Left cardiac atrium (tissue), 2 donors: ENCODE measurements around the gene TRIM33. TPM values are rescaled to one million over a fixed set of nuclear protein-coding genes. Genes with fewer than 3 reads are reported as not detected.

Source experiments
- total RNA-seq, 2 donors: library from RNA; stranded (reverse); fragmentation: NEBNext Ultra II Directional; extraction: Animal tissue kit (Norgen Biotek cat#: 25700); gene quantifications; one replicate each; pipeline ENCODE4 v1.2.1, GENCODE V29; 2021
- donor health status: DM: no; HTN: yes; CAD: no; lungs with severe emphysema.
- donor health status: DM: yes; HTN: yes; CAD: no.

The TRIM33 gene
- total RNA-seq, 2 donors from 2014 or later = 15.3 to 16.7 TPM

Other genes starting within 250 kb of the TRIM33 start
- gene BCAS2, start 70.4 kb upstream of the TRIM33 start, total RNA-seq = 10 to 100 TPM; 25.8 to 34.7 TPM
- gene DENND2C, start 158.8 kb upstream of the TRIM33 start, total RNA-seq = 1 to 10 TPM; 2.3 to 3.1 TPM
- gene AMPD1, start 184.3 kb upstream of the TRIM33 start, total RNA-seq = not detected
- gene NRAS, start 205.6 kb upstream of the TRIM33 start, total RNA-seq = 10 to 100 TPM in 1 of 2 donors, 1 to 10 TPM in 1; 9.6 to 17.4 TPM
- 100 to 1,000 TPM; 622 to 652 TPM for gene CSDE1, start 246.8 kb upstream of the TRIM33 start, total RNA-seq